Effector CD4-positive, alpha-beta T cell (primary cell): ENCODE results near the gene MYOZ3.

Experiments used
- DNase-seq: peaks from one replicate; pipeline ENCODE4 v3.0.0-alpha.2; 2020

Gene MYOZ3

GRCh38 chr5:150627731-150628545 is 33.1 kb upstream of the MYOZ3 start:
- DNase-seq = no peak

GRCh38 chr5:150628936-150629485 is 32.0 kb upstream of the MYOZ3 start:
- DNase-seq = no peak

DNA sequence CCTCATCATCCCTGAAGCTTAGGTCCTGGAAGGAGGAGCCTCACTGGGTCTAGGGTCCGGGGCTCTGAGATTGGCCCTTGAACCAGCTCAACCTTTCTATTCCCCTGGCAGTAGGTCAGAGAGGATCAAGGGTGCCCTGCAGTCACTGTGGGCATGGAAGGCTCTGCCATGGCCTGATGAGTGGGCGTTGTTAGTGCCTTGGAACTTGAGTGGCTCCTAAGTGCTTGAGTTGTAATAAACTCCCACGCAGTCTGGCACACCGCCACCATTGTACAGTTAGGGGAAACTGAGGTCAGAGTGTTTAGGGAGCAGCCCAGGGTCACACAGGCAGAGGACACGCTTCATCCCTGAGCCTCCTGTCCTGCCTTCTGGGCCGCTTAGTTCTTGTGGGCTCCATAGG is 31.0 kb upstream of the MYOZ3 start:
- no peak for DNase-seq

DNA sequence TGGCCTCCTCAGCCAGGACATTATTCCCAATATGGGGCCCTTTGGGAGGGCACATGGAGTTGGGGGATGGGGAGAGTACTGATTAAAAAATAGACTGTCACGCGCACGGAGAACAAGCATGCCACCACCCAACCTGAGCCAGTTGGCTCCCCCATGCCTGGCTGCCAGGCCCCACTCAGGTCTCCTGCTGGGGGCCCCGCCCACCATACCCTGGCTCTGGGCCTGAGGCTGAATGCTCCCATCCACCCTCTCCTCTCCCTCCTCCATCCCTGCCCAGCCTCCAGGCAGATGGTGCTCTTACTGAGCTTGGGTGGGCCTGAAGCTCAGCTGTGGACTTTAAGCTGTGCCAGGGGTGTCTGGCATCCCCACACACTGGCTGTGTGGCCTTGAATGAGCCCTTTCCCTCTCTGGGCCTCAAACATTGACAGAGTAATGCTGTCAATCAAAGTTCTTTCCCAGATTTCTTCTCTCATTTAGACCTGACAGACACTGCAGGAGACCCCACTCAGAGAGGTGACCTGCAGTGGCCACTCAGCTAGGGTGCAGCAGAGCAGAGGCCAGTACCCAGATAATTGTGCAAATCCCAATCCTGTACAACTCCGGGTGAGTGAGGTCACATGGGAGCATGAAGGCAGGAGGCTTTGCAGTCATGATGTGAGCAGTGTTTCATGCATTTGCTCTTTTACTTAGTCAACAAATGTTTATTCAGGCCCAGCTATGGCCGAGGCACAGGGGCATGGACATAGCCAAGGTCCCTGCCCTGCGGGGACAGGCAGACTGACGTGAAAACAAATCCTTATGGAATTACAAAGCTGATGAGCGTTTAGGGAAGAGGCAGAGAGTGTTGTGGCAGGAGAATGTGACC is 30.4 kb upstream of the MYOZ3 start:
- DNase-seq = no peak

DNA sequence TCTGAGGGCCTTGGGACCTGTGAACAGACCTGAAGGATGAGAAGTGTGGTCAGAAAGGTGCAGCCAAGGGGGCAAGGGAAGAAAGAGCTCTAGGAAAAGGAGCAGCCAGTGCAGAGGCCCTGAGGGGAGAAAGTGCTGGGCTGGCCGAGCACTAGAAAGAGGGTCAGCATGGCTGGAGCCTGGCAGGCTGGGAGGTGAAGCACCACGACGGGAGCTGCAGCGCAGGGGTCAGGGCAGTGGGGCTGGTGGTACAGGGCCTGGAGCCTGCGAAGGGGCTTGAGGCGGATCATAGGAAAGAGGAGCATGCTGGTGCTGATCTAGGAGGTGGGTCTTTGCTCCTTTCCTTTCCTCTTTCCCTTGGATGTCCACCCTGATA is 29.7 kb upstream of the MYOZ3 start:
- DNase-seq = no peak

GRCh38 chr5:150632305-150633160 is 28.5 kb upstream of the MYOZ3 start:
- no peak for DNase-seq

- DNase-seq = no peak
Measured at GRCh38 chr5:150633429-150633828, 27.6 kb upstream of the MYOZ3 start.

- DNase-seq = no peak
Measured at GRCh38 chr5:150636391-150637244, 24.4 kb upstream of the MYOZ3 start.

- DNase-seq = no peak
Measured at GRCh38 chr5:150637245-150638052, 23.6 kb upstream of the MYOZ3 start.

GRCh38 chr5:150638053-150638444 is 23.0 kb upstream of the MYOZ3 start:
- no peak for DNase-seq

- no peak for DNase-seq
Measured at GRCh38 chr5:150638488-150639376, 22.3 kb upstream of the MYOZ3 start.

GRCh38 chr5:150639377-150639692 is 21.7 kb upstream of the MYOZ3 start:
- DNase-seq = no peak

- DNase-seq = no peak
Measured at GRCh38 chr5:150639751-150640150, 21.3 kb upstream of the MYOZ3 start.

DNA sequence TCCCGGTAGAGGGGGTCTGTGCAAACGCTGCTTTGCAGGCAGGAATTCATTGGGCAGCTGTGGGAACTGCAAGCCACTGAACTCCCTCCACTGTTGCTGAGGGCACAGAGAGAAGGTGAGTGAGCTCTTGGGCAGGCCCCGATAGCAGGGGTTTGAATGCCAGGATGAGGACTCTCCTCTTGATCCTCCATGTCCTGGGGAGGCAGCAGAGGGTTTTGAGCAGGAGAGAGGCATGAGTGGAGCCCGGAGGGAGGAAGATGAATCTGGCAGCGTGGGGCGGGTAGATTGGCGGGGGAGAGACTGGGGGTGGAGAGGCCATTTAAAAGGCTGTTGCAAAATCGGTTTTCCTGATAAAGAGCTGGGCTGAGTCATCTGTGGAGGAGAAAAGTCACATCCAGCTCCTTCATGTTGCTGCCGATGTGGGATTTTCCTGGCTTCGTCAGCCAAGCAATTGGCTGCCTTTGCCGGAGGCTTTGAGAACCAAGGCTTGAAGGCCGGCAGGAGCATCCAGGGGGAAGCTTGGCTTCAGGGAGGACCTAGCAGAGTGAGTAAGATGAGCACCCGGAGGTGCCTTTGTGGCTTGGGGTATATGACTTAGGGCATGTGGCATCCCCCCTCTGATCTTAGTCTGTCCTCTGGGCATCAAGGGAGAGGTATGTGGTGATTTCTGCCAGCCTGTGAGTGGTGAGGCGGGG is 20.6 kb upstream of the MYOZ3 start, which contains the start of gene SYNPO:
TSS of gene SYNPO (plus strand) at position 350 of the 695 bp plus-strand sequence. CDS start 7,616 bp downstream, outside the sequence.
- no peak for DNase-seq

GRCh38 chr5:150641006-150641570 is 20.0 kb upstream of the MYOZ3 start:
- no peak for DNase-seq

GRCh38 chr5:150641824-150642566 is 19.1 kb upstream of the MYOZ3 start:
- DNase-seq = no peak

- no peak for DNase-seq
Measured at GRCh38 chr5:150642567-150642927, 18.5 kb upstream of the MYOZ3 start.
